ENCODE results near the gene EXOC4. TPM values are rescaled to one million over a fixed set of nuclear protein-coding genes. Genes with fewer than 3 reads are reported as not detected.

The EXOC4 gene
- total RNA-seq, 1 experiment from 2014 or later = 75.8 TPM

DNA sequence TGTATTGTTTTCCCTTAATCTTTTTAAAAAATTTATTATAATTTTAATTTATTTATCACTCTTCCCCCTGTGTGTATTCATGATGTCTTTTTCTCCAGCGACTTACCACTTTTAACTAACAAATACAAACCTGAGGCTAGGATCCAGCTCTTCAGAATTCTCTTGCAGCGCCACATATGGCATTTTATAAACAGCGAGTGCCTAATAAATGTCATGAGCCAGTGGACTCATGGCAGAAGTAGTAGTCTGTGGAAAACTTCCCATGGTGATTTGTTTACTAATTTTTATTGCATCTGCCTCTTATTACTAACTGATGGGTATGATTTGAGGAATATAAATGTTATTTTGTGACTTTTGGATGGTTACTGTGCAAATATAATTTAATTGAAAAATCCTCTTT, 102.9 kb downstream of the EXOC4 start:
- no CpG with 5 or more reads among the region's 3 CpGs for WGBS (ENCODE audit: extremely low coverage, insufficient read length, low lambda C conversion rate)
- no peak overlapping the region for H2BK12ac ChIP-seq (ENCODE audit: insufficient read length, low read depth, low read length)
- no peak overlapping the region for H3K4ac ChIP-seq (ENCODE audit: low read depth, low read length)
- no peak overlapping the region for H2BK15ac ChIP-seq (ENCODE audit: low read depth, low read length)
- no peak overlapping the region for H3K23ac ChIP-seq (ENCODE audit: insufficient read length, low read depth, low read length)
- H4K20me1 ChIP-seq (ENCODE audit: control insufficient read depth, insufficient read depth, insufficient read length) = no peaks in the 10 kb centered on the region
- H3K27me3 Mint-ChIP-seq (ENCODE audit: low read depth) = no peaks in the 10 kb centered on the region
- H2BK120ac ChIP-seq (ENCODE audit: low read depth, low read length, poor library complexity, severe bottlenecking) = no peak overlapping the region
- peaks cover 37 to 41% of the 10 kb centered on the region in 2 experiments for H3K4me1 Mint-ChIP-seq
- H3K27ac Mint-ChIP-seq = no peak overlapping the region
- H3K9me3 Mint-ChIP-seq = peaks cover 20 to 25% of the 10 kb centered on the region in 2 experiments
- no peak overlapping the region for H2BK20ac ChIP-seq (ENCODE audit: low read depth, low read length, poor library complexity, severe bottlenecking)
- no peak overlapping the region for H3K4me3 Mint-ChIP-seq
- H4K5ac ChIP-seq (ENCODE audit: insufficient read length, low read depth, low read length) = no peak overlapping the region
- no peak overlapping the region for H3K9ac ChIP-seq (ENCODE audit: extremely low read depth, insufficient read length, low read length)
- no peak overlapping the region for H4K91ac ChIP-seq (ENCODE audit: insufficient read length, low read depth, low read length)
- H3K4me1 ChIP-seq (ENCODE audit: insufficient read depth, low read length) = peaks cover 9% of the 10 kb centered on the region; the same call in 1 of the 2 replicates
- no peaks in the 10 kb centered on the region for H3K79me1 ChIP-seq (ENCODE audit: insufficient read depth, low read depth, low read length, poor library complexity, severe bottlenecking)
- no peaks in the 10 kb centered on the region for H3K23me2 ChIP-seq (ENCODE audit: insufficient read length, low read depth, low read length, poor library complexity, severe bottlenecking)
- no peak overlapping the region for H3T11ph ChIP-seq (ENCODE audit: low read length)
- no peak overlapping the region for H3K14ac ChIP-seq (ENCODE audit: insufficient read depth, low read length)
- H3K79me2 ChIP-seq (ENCODE audit: insufficient read depth, low read length) = no peaks in the 10 kb centered on the region
- H3K4me2 ChIP-seq (ENCODE audit: insufficient read depth, insufficient read length, low read length) = no peak overlapping the region
- peaks cover 14 to 41% (median 23%) of the 10 kb centered on the region in 3 experiments for H3K36me3 Mint-ChIP-seq (ENCODE audit: insufficient read depth in 1 of 3, low read depth in 3 of 3)
- no peak overlapping the region for H2AFZ ChIP-seq (ENCODE audit: low read length)
- H3K56ac ChIP-seq (ENCODE audit: insufficient read length, low read depth, low read length) = no peak overlapping the region
- H4K8ac ChIP-seq (replicated peaks; ENCODE audit: insufficient read length, low read depth, low read length) = no peak overlapping the region
- H3K18ac ChIP-seq (ENCODE audit: insufficient read length, low read depth, low read length) = no peak overlapping the region
- no peak for DNase-seq
- H2AK5ac ChIP-seq (ENCODE audit: insufficient read length, low read length) = no peak overlapping the region
- no peak overlapping the region for H3K27ac ChIP-seq (ENCODE audit: insufficient read length, low read depth, low read length)
- H3K27me3 ChIP-seq (ENCODE audit: insufficient read depth, low read length) = no peaks in the 10 kb centered on the region
- TF ChIP-seq CTCF (conservative IDR thresholded peaks at IDR 0.05) = no peak
- no peaks in the 10 kb centered on the region for H3K9me3 ChIP-seq (ENCODE audit: control insufficient read depth, low read depth, low read length)
- no peak overlapping the region for H2BK5ac ChIP-seq (ENCODE audit: insufficient read length, low read length)
